ENCODE data around the gene TMEM117.
A peak's percentile ranks its signal among the peaks of the same experiment; 100 is the strongest.
"Not testable (repeated sequence)": the region's sequence is repeated elsewhere in the genome, so short reads cannot be mapped to it uniquely, and the experiment has no call there.

Gene TMEM117

GRCh38 chr12:43965899-43966298 is 130.0 kb downstream of the TMEM117 start:
- no peak for DNase-seq

- no peak for DNase-seq
Measured at GRCh38 chr12:43968736-43969135, 132.9 kb downstream of the TMEM117 start.

- no peak for DNase-seq
Measured at GRCh38 chr12:43969882-43970281, 134.0 kb downstream of the TMEM117 start.

GRCh38 chr12:43973385-43973784 is 137.5 kb downstream of the TMEM117 start:
- no peak for DNase-seq

GRCh38 chr12:43973993-43974392 is 138.1 kb downstream of the TMEM117 start:
- no peak for DNase-seq

GRCh38 chr12:43976027-43976426 is 140.1 kb downstream of the TMEM117 start:
- no peak for DNase-seq

GRCh38 chr12:43978556-43978955 is 142.7 kb downstream of the TMEM117 start:
- no peak for DNase-seq

GRCh38 chr12:43979450-43979849 is 143.6 kb downstream of the TMEM117 start:
- no peak for DNase-seq

GRCh38 chr12:43980627-43981191 is 144.8 kb downstream of the TMEM117 start:
- DNase-seq = no peak

- no peak for DNase-seq
Measured at GRCh38 chr12:43981726-43982125, 145.8 kb downstream of the TMEM117 start.

GRCh38 chr12:43982544-43982943 is 146.7 kb downstream of the TMEM117 start:
- no peak for DNase-seq

GRCh38 chr12:43988838-43989560 is 153.1 kb downstream of the TMEM117 start:
- DNase-seq = peak; percentile 21

- DNase-seq = no peak
Measured at GRCh38 chr12:43992856-43993255, 157.0 kb downstream of the TMEM117 start.

GRCh38 chr12:44000309-44000952 is 164.6 kb downstream of the TMEM117 start:
- peak; percentile 44 for DNase-seq

GRCh38 chr12:44002607-44003006 is 166.7 kb downstream of the TMEM117 start:
- no peak for DNase-seq

- no peak for DNase-seq
Measured at GRCh38 chr12:44003721-44004120, 167.8 kb downstream of the TMEM117 start.

- peak; percentile 60 for DNase-seq
Measured at GRCh38 chr12:44015333-44015941, 179.6 kb downstream of the TMEM117 start.

GRCh38 chr12:44017216-44017615 is 181.3 kb downstream of the TMEM117 start:
- no peak for DNase-seq

- no peak for DNase-seq
Measured at GRCh38 chr12:44019118-44019517, 183.2 kb downstream of the TMEM117 start.

GRCh38 chr12:44020555-44020954 is 184.7 kb downstream of the TMEM117 start:
- no peak for DNase-seq

GRCh38 chr12:44021471-44021971 is 185.6 kb downstream of the TMEM117 start:
- DNase-seq = no peak

GRCh38 chr12:44025499-44025898 is 189.6 kb downstream of the TMEM117 start:
- no peak for DNase-seq

GRCh38 chr12:44026046-44026445 is 190.2 kb downstream of the TMEM117 start:
- no peak for DNase-seq

GRCh38 chr12:44026926-44027325 is 191.0 kb downstream of the TMEM117 start:
- not testable (repeated sequence) for DNase-seq
